K562 (cell line): Measurements from ENCODE around the gene PRKG1. TPM values are rescaled to one million over a fixed set of nuclear protein-coding genes. Genes with fewer than 3 reads are reported as not detected.

Experiments used
- ATAC-seq: fragments of 200-7000 bp; cut with Tn5 transposase; 3 replicates; pipeline ENCODE4 v1.9.1; 2020; ENCODE audit warnings: moderate library complexity
- BruUV-seq: library from RNA; stranded (reverse); fragments of 400-500 nt; replicated peaks from 2 replicates; lab custom pipeline; 2021; lab: Mats Ljungman, UMichigan
- CTCF ChIA-PET: fragments of 300-600 bp; formaldehyde crosslinking; extraction: SDS; loops from one replicate; lab custom pipeline; 2021; ENCODE audit warnings: low intra/inter-chr PET ratio; lab: Yijun Ruan, JAX
- POLR2A ChIA-PET: fragments of 300-600, 350-650 bp; sonication (Branson Sonifier 250); formaldehyde crosslinking; extraction: SDS; loops from one replicate; lab custom pipeline; 2021; ENCODE audit warnings: antibody characterized with exemption, inconsistent platforms; lab: Yijun Ruan, JAX
- DNase-seq, 4 experiments: peaks; one replicate each; pipeline versions ENCODE4 v3.0.0 to v3.0.0-alpha.2; 2011 to 2018; ENCODE audit warnings: low spot score in 3 of 4, mixed read lengths in 3 of 4; ENCODE audit errors: extremely low read depth in 1 of 4
- FAIRE-seq: peaks from 2 replicates; lab custom pipeline; 2011; peaks lifted over from hg19 to GRCh38; lab: Jason Lieb, UNC
- H2AFZ ChIP-seq: 2 replicates; pipeline ENCODE4 v1.6.0; 2011; ENCODE audit warnings: low read depth, low read length, control low read depth, inconsistent platforms
- H3K27ac ChIP-seq: fragments of 200-600 bp; 3 replicates; pipeline ENCODE4 v1.8.0; 2011; ENCODE audit warnings: low read depth, mild to moderate bottlenecking, control low read depth, inconsistent platforms, low read length, moderate library complexity, mixed read lengths; ENCODE audit errors: extremely low read depth
- H3K27me3 ChIP-seq, 2 experiments: fragments of 300-600 bp in 1 of 2; 2 replicates in 1 of 2; 3 replicates in 1 of 2; pipeline versions ENCODE4 v1.6.0 to v1.8.0; 2011; ENCODE audit warnings: inconsistent platforms in 2 of 2, low read length in 2 of 2, mild to moderate bottlenecking in 1 of 2, mixed read lengths in 1 of 2, moderate library complexity in 1 of 2; ENCODE audit not compliant: control insufficient read depth in 2 of 2, insufficient read depth in 2 of 2
- H3K36me3 ChIP-seq: fragments of 300-600 bp; 3 replicates; pipeline ENCODE4 v1.8.0; 2011; ENCODE audit warnings: mild to moderate bottlenecking, low read length, inconsistent platforms; ENCODE audit not compliant: control insufficient read depth, insufficient read depth
- H3K4me1 ChIP-seq, 2 experiments: fragments of 200-600 bp in 1 of 2; replicated peaks in 1 of 2; 2 replicates in 1 of 2; 3 replicates in 1 of 2; pipeline versions ENCODE4 v1.5.1 to v1.8.0; 2011; ENCODE audit warnings: inconsistent platforms in 2 of 2, low read length in 2 of 2, mild to moderate bottlenecking in 1 of 2, mixed read lengths in 1 of 2, moderate library complexity in 1 of 2; ENCODE audit not compliant: control insufficient read depth in 2 of 2, insufficient read depth in 2 of 2
- H3K4me2 ChIP-seq: 2 replicates; pipeline ENCODE4 v1.6.1; 2011; ENCODE audit warnings: low read length, control low read depth, inconsistent platforms, mixed read lengths; ENCODE audit not compliant: insufficient read depth
- H3K4me3 ChIP-seq: fragments of 200-600 bp; sonication (generic), shearing (Covaris generic); 2 replicates; pipeline ENCODE4 v1.5.1; 2016; ENCODE audit warnings: control low read depth, inconsistent platforms
- H3K79me2 ChIP-seq: fragments of 200-600 bp; 3 replicates; pipeline ENCODE4 v1.8.0; 2011; ENCODE audit warnings: low read length, inconsistent platforms; ENCODE audit not compliant: control insufficient read depth, insufficient read depth
- H3K9ac ChIP-seq, 2 experiments: 2 replicates each; pipeline versions ENCODE4 v1.6.0 to v1.6.1; 2011; ENCODE audit warnings: low read depth in 2 of 2, low read length in 2 of 2, control low read depth in 1 of 2, inconsistent platforms in 1 of 2, mild to moderate bottlenecking in 1 of 2, mixed read lengths in 1 of 2; ENCODE audit not compliant: insufficient read depth in 1 of 2
- H3K9me1 ChIP-seq: one replicate; pipeline ENCODE4 v1.6.0; 2011; ENCODE audit warnings: inconsistent platforms, mild to moderate bottlenecking, low read length, moderate library complexity; ENCODE audit not compliant: control insufficient read depth, insufficient read depth
- H3K9me3 ChIP-seq: replicated peaks from 2 replicates; pipeline ENCODE4 v1.5.1; 2011; ENCODE audit warnings: low read depth, low read length, inconsistent platforms; ENCODE audit not compliant: control insufficient read depth, insufficient read depth
- H4K20me1 ChIP-seq: replicated peaks from 2 replicates; pipeline ENCODE4 v1.6.1; 2011; ENCODE audit warnings: low read length, inconsistent platforms, mixed read lengths; ENCODE audit not compliant: control insufficient read depth, insufficient read depth
- CHD1 ChIP-seq: fragments of 200-600 bp; sonication (generic); IDR thresholded peaks from one replicate; pipeline ENCODE4 v1.6.1; 2012; ENCODE audit warnings: mild to moderate bottlenecking, moderate library complexity, low read length, inconsistent platforms
- MTF1 ChIP-seq: fragments of 250-450 bp; sonication (Bioruptor Pico); IDR thresholded peaks from 2 replicates; pipeline ENCODE4 v1.9.0; 2021; ENCODE audit warnings: moderate library complexity, mild to moderate bottlenecking, inconsistent platforms, borderline replicate concordance
- SMAD2 ChIP-seq: fragments of 150-350 bp; IDR thresholded peaks from 2 replicates; pipeline ENCODE4 v1.6.1; 2014; ENCODE audit warnings: low read depth, mild to moderate bottlenecking, low read length
- SRF ChIP-seq, 2 experiments: fragments of 250-450, 450-650 bp in 1 of 2; sonication (Bioruptor Pico) in 1 of 2; sonication (generic) in 1 of 2; formaldehyde crosslinking; IDR thresholded peaks; 2 replicates each; pipeline versions ENCODE4 v1.5.0 to v1.5.1; 2020 to 2022; ENCODE audit warnings: mild to moderate bottlenecking in 1 of 2, missing genetic modification reagents in 1 of 2
- ZNF217 ChIP-seq: sonication (generic); formaldehyde crosslinking; IDR thresholded peaks from 2 replicates; pipeline ENCODE4 v1.8.0; 2022; ENCODE audit warnings: mild to moderate bottlenecking, missing genetic modification reagents
- ZNF311 ChIP-seq: fragments of 250-450 bp; sonication (Bioruptor Pico); IDR thresholded peaks from 2 replicates; pipeline ENCODE4 v1.4.0; 2020; ENCODE audit warnings: mild to moderate bottlenecking, moderate library complexity
- ZNF324 ChIP-seq: fragments of 250-450 bp; sonication (Bioruptor Pico); IDR thresholded peaks from 2 replicates; pipeline ENCODE4 v1.4.0; 2020; ENCODE audit warnings: mild to moderate bottlenecking
- ZNF644 ChIP-seq: fragments of 200-800 bp; sonication (Bioruptor generic); IDR thresholded peaks from 2 replicates; pipeline ENCODE4 v1.6.1; 2016; ENCODE audit warnings: low read depth, missing genetic modification characterization, missing compliant biosample characterization
- ZZZ3 ChIP-seq: fragments of 450-650 bp; IDR thresholded peaks from 2 replicates; pipeline ENCODE4 v1.6.1; 2016; ENCODE audit warnings: antibody characterized with exemption, mild to moderate bottlenecking, moderate library complexity
- WGBS: fragments of 100-300 bp; shearing (Covaris generic); methylation state at CpG from one replicate; pipeline ENCODE4 v1.1.6; 2016; ENCODE audit warnings: low coverage, mixed read lengths; ENCODE audit not compliant: insufficient coverage; ENCODE audit errors: missing lambda C conversion rate; 5-methylcytosine and 5-hydroxymethylcytosine counted together
- in situ Hi-C: fragments of 300-500 bp; cut with MboI; formaldehyde crosslinking; loops from 4 replicates; pipeline ENCODE4 v1.15.0; 2018; ENCODE audit warnings: inconsistent platforms, mixed read lengths
- intact Hi-C: fragments of 100-400 bp; cut with micrococcal nuclease; formaldehyde crosslinking; loops from 2 replicates; pipeline ENCODE4 v1.14.2; 2022
- polyA plus RNA-seq, 8 experiments: library from polyadenylated mRNA; depleted of rRNA in 4 of 8; stranded (reverse) in 5 of 8; unstranded in 3 of 8; fragments of >200 nt; fragmentation: Nextera tagmentation in 2 of 8; fragmentation: Illumina TruSeq in 1 of 8; extraction: Ambion mirVana in 2 of 8; extraction: Trizol in 1 of 8; gene quantifications; 2 replicates each; pipeline versions ENCODE4 v1.2.1 to v1.2.3, GENCODE V29; 2011 to 2014; ENCODE audit warnings: inconsistent platforms in 1 of 8, missing spikeins in 1 of 8
- total RNA-seq, 7 experiments: library from RNA; depleted of rRNA in 6 of 7; stranded (reverse); fragments of >200 nt in 6 of 7; fragmentation: Illumina TruSeq in 2 of 7; extraction: Trizol in 2 of 7; gene quantifications; 2 replicates each; pipeline versions ENCODE4 v1.2.1 to v1.2.3, GENCODE V29; 2011 to 2021; ENCODE audit warnings: low replicate concordance in 1 of 7
- TF ChIP-seq, protein P1 (sequence below): fragments of 250-450 bp; sonication (Bioruptor Pico); IDR thresholded peaks from 2 replicates; pipeline ENCODE4 v1.4.0; 2020
- TF ChIP-seq, protein P2 (sequence below): fragments of 450-650 bp; formaldehyde crosslinking; IDR thresholded peaks from 2 replicates; pipeline ENCODE4 v1.4.0; 2020; ENCODE audit warnings: mild to moderate bottlenecking, mixed read lengths

Gene PRKG1
- total and polyA plus RNA-seq, 9 of the 15 experiments (the other 6 are each of a cell fraction or from before 2014, with no cell fraction given): 0.22 TPM; not detected in 8

DNA sequence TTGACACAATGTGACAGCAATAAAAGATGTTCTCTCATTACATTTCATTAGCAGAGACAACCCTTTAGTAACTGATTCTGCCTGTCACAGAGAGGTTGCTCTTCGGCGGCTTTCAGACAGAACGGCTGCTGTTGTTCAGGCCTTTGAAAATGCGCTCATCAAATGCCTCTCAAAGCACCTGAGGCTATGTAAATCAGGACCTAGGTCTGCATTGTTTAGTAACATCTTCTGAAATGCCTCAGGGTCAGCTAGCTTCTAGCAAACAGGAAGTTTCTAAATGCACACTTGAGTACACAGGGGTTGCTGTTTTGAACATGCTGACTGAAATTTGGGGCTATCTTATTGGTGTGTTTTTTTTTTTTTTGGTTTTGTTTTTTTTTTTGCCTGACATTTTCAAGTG, 1096.5 kb downstream of the PRKG1 start (continued):
- TF ChIP-seq ZNF217 (CRISPR knock-in tag): no peak
- TF ChIP-seq, protein P1, sequence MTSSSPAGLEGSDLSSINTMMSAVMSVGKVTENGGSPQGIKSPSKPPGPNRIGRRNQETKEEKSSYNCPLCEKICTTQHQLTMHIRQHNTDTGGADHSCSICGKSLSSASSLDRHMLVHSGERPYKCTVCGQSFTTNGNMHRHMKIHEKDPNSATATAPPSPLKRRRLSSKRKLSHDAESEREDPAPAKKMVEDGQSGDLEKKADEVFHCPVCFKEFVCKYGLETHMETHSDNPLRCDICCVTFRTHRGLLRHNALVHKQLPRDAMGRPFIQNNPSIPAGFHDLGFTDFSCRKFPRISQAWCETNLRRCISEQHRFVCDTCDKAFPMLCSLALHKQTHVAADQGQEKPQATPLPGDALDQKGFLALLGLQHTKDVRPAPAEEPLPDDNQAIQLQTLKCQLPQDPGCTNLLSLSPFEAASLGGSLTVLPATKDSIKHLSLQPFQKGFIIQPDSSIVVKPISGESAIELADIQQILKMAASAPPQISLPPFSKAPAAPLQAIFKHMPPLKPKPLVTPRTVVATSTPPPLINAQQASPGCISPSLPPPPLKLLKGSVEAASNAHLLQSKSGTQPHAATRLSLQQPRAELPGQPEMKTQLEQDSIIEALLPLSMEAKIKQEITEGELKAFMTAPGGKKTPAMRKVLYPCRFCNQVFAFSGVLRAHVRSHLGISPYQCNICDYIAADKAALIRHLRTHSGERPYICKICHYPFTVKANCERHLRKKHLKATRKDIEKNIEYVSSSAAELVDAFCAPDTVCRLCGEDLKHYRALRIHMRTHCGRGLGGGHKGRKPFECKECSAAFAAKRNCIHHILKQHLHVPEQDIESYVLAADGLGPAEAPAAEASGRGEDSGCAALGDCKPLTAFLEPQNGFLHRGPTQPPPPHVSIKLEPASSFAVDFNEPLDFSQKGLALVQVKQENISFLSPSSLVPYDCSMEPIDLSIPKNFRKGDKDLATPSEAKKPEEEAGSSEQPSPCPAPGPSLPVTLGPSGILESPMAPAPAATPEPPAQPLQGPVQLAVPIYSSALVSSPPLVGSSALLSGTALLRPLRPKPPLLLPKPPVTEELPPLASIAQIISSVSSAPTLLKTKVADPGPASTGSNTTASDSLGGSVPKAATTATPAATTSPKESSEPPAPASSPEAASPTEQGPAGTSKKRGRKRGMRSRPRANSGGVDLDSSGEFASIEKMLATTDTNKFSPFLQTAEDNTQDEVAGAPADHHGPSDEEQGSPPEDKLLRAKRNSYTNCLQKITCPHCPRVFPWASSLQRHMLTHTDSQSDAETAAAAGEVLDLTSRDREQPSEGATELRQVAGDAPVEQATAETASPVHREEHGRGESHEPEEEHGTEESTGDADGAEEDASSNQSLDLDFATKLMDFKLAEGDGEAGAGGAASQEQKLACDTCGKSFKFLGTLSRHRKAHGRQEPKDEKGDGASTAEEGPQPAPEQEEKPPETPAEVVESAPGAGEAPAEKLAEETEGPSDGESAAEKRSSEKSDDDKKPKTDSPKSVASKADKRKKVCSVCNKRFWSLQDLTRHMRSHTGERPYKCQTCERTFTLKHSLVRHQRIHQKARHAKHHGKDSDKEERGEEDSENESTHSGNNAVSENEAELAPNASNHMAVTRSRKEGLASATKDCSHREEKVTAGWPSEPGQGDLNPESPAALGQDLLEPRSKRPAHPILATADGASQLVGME: no peak
- no peak for TF ChIP-seq ZNF324 (CRISPR knock-in tag)
- TF ChIP-seq MTF1 (CRISPR knock-in tag): no peak
- TF ChIP-seq SRF (CRISPR knock-in tag; IDR thresholded peaks at IDR 0.05): no peak
- TF ChIP-seq, all 486 proteins: peak for 0

DNA sequence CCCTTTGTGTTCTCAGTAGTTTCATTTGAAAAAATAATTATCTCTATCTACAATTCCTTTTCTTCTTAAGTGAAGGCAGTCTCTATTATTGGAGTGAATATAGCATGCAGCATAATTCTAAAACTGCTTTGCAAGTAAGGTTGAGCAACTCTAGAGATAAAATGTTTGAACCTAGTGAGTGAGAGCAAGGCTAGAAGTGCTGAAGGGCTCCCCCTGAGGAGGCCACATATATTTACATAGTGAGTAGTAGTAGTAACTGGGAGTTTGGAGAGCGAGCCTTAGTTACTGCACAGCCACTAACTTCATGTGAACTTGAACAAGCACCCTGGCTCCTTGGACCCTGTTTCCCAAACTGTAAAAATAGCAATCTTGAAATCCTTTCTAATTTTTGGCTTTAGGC, 1098.3 kb downstream of the PRKG1 start:
- in situ Hi-C loops: no loop called here
- BruUV-seq: no TSS peak

More for the DNA sequence above, 1098.3 kb downstream of the PRKG1 start:
- Histone ChIP-seq H3K36me3 (no peaks in the 10 kb centered on the region), H2AFZ (no peak overlapping the region), H3K9me3 (no peaks in the 10 kb centered on the region), H3K27ac (no peak overlapping the region), H4K20me1 (no peaks in the 10 kb centered on the region), H3K4me3 (no peak overlapping the region), H3K4me2 (no peak overlapping the region), H3K9me1 (no peaks in the 10 kb centered on the region), H3K27me3 (no peaks in the 10 kb centered on the region), H3K4me1 (no peaks in the 10 kb centered on the region), H3K9ac (no peak overlapping the region), H3K79me2 (no peaks in the 10 kb centered on the region)
- POLR2A ChIA-PET: no interaction called here
- TF ChIP-seq SMAD2 (no peak), ZZZ3 (no peak), CHD1 (no peak), ZNF644 (tag) (no peak), ZNF311 (CRISPR knock-in tag) (no peak)
- TF ChIP-seq, protein P2, sequence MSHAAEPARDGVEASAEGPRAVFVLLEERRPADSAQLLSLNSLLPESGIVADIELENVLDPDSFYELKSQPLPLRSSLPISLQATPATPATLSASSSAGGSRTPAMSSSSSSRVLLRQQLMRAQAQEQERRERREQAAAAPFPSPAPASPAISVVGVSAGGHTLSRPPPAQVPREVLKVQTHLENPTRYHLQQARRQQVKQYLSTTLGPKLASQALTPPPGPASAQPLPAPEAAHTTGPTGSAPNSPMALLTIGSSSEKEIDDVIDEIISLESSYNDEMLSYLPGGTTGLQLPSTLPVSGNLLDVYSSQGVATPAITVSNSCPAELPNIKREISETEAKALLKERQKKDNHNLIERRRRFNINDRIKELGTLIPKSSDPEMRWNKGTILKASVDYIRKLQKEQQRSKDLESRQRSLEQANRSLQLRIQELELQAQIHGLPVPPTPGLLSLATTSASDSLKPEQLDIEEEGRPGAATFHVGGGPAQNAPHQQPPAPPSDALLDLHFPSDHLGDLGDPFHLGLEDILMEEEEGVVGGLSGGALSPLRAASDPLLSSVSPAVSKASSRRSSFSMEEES: no peak
- intact Hi-C loops: no loop called here
- CTCF ChIA-PET: no interaction called here
- FAIRE-seq (no peak), DNase-seq (no peak), ATAC-seq (no peak)
- WGBS: 0% methylated on average over 1 of the region's 1 CpG
